CD4-positive, alpha-beta T cell treated with Interleukin-17A for 4 hours (primary cell): ENCODE measurements around the gene SYDE1.
A peak's percentile ranks its signal among the peaks of the same experiment; 100 is the strongest.
"Not testable (repeated sequence)": the region's sequence is repeated elsewhere in the genome, so short reads cannot be mapped to it uniquely, and the experiment has no call there.

Experiments used
- DNase-seq: peaks from one replicate; pipeline ENCODE4 v3.0.0-alpha.2; 2020; ENCODE audit warnings: mixed read lengths

Gene SYDE1, protein sequence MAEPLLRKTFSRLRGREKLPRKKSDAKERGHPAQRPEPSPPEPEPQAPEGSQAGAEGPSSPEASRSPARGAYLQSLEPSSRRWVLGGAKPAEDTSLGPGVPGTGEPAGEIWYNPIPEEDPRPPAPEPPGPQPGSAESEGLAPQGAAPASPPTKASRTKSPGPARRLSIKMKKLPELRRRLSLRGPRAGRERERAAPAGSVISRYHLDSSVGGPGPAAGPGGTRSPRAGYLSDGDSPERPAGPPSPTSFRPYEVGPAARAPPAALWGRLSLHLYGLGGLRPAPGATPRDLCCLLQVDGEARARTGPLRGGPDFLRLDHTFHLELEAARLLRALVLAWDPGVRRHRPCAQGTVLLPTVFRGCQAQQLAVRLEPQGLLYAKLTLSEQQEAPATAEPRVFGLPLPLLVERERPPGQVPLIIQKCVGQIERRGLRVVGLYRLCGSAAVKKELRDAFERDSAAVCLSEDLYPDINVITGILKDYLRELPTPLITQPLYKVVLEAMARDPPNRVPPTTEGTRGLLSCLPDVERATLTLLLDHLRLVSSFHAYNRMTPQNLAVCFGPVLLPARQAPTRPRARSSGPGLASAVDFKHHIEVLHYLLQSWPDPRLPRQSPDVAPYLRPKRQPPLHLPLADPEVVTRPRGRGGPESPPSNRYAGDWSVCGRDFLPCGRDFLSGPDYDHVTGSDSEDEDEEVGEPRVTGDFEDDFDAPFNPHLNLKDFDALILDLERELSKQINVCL

DNA sequence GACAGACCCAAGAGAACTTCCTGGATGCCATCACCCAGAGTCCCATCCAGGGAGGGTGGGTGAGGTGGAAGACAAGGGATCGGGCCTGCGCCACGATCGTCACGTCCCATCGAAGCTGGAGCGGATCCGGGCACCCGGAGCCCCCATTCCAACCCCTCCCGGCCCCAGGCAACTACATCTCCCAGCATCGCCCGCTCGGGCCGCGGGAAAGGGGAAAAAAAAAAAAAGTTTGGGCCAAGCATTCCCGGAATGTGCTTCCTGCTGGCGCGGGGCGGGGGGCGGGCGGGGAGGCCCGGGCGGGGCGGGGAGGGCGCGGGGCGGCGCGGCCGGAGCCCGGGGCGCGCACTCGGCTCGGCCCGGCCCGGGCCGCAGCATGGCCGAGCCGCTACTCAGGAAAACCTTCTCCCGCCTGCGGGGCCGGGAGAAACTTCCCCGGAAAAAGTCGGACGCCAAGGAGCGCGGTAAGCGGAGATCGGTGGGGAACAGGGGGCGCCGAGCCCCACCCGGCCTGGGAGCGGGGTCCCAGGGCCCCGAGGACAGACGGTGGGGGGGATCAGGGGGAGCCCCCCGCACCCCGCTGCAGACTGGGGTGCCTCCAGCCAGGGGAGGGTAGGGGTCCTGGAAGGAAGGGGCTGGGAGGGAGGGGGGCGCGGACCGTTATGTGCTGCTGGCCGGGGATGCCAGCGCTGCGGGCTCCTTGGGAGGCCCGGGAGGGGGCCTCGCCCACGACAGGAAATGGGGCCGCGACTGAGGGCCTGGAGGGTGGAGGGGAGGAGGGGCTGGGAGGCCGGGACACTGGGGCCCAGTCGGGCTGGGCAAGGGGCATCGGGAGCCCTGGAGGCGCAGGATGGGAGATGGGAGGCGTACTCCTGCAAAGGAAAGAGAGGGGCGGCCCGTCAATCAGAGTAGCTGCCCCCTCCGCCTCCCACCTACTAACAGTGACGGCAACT lies at the start of gene SYDE1:
Gene SYDE1, plus strand, starts transcription at position 341 of the 950 bp plus-strand sequence. Its CDS starts 33 bp downstream, at position 374.
- DNase-seq = peak; percentile 35

DNA sequence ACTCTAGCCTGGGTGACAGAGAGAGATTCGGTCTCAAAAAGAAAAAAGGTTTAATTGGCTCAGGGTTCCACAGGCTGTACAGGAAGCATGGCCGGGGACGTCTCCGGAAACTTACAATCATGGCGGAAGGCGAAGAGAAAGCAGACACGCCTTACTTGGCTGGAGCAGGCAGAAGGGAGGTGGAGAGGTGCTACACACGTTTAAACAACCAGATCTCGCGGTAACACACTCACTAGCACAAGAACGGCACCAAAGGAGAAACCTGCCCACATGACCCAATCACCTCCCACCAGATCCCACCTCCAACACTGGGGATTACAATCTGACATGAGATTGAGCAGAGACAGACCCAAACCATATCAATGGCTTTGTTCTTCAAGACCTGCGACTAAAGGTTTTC lies 45.2 kb upstream of the SYDE1 start:
- no peak for DNase-seq

DNA sequence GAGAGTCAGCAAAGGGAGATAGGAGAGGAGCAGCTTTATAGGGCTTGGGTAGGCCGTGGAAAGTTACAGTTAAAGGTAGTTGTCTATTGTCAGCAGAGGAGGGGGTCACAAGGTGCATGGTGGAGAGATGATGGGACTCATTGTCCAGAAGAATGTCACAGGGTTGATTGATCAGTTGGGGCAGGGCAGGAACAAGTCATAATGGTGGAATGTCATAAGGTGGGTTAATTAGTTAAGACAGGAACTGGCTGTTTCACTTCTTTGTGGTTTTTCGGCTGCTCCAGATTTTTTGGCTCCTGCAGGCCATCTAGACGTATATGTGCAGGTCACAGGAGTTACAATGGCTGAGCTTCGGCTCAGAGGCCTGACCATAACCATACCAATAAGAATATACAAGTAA lies 36.8 kb upstream of the SYDE1 start:
- not testable (repeated sequence) for DNase-seq

DNA sequence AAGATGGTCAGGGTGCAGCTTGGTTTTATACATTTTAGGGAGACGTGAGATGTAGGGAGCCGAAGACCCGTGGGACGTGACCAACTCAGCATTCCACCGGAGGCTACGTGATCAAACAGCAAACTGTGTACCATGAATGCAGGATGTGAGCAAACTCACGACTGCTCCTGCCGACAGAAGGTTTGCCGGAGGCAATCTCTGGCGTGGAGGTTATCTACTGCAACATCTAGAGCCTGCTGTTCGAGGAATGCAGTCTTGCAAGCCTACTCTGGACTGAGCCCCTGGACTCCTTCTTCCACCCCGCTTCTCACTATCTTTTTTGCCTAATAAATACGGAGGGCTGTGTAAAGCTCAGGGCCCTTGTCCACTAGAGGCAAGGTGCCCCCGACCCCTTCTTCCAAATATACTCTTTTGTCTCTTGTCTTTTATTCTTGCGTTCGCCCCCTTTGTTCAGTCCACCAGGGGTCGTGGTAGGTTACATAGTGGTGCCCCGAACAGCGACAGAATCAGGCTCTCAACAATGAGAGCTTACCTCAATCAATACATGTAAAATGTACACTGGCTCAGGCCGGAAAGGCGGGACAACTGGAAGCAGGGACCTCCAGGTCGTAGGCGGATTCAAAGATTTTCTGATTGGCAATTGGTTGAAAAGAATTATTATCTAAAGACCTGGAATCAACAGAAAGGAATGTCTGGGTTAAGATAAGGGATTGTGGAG lies 34.1 kb upstream of the SYDE1 start:
- no peak for DNase-seq

DNA sequence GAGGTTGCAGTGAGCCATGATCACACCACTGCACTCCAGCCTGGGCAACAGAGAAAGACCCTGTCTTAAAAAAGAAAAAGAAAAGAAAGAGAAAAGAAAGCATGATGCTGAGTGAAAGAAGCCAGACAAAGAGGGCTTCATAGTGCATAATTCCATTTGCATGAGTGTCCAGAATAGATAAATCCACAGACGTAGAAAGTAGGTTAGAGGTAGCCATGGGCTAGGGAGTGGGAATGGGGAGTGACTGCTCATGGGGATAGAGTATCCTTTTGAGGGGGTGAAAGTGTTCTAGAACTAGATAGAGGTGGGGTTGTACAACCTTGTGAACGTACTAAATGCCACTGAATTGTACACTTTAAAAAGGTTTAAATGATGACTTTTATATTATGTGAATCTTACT lies 32.8 kb upstream of the SYDE1 start:
- DNase-seq = no peak

DNA sequence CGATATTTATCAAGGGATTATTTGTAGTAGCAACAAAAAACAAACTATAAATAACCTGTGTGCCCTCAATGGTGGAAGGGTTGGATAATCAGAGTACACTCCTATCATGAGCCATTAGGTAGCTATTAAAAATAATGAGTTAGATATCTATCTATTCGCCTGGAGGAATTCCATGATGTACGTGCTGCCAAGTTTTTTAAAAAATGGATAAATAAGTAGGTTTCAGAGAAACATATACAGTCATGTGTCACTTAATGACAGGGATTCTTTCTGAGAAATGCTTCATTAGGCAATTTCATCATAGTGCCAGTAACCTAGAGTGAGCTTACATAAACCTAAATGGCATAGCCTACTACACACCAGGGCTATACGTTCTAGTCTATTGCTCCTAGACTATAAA lies 31.4 kb upstream of the SYDE1 start:
- DNase-seq = no peak

DNA sequence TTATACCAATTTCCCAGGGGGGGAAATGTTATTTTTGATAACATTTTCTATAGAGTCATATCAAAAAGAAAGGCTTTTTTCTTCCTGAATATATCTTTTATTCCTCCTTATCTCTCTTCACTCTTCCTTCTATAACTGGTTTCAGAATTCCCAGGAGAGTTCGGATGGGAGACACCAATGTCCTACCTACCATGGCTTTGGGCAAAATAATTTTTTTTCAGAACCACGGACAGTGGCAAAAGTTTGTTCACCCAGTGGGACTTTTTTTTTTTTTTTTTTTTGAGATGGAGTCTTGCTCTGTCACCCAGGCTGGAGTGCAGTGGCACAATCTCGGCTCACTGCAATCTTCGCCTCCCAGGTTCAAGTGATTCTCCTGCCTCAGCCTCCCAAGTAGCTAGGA lies 27.2 kb upstream of the SYDE1 start:
- DNase-seq = not testable (repeated sequence)

DNA sequence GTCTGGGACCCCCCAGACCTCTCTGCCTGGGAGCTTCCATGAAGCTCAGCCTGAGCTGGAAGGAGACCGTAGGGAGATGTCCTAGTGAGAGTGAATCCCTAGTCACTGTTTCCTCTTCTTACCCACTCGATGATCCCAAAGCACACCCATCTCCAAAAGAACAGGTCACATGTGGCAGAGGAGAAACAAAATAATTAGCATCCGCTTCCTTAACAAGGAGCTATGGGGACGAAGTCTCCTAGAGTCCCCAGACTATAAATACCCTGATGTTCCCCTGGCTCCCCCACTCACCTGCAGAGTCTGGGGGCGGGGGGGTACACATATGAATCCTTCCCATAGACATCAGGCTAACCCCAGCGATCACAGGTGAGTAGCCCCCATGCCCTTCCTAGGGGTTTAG lies 25.3 kb upstream of the SYDE1 start, which contains the start of gene OR1I1:
Gene OR1I1, plus strand, starts transcription at position 301 of the 400 bp plus-strand sequence. CDS start 4,855 bp downstream, outside the sequence.
- DNase-seq = no peak

DNA sequence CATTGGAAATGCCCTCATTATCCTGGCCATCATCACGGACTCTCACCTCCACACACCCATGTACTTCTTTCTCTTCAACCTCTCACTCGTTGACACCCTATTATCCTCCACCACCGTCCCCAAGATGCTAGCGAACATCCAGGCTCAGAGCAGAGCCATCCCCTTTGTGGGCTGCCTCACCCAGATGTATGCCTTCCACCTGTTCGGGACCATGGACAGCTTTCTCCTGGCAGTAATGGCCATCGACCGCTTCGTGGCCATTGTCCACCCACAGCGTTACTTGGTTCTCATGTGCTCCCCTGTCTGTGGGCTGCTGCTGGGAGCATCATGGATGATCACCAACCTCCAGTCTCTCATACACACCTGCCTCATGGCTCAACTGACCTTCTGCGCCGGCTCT lies 20.0 kb upstream of the SYDE1 start:
- no peak for DNase-seq

DNA sequence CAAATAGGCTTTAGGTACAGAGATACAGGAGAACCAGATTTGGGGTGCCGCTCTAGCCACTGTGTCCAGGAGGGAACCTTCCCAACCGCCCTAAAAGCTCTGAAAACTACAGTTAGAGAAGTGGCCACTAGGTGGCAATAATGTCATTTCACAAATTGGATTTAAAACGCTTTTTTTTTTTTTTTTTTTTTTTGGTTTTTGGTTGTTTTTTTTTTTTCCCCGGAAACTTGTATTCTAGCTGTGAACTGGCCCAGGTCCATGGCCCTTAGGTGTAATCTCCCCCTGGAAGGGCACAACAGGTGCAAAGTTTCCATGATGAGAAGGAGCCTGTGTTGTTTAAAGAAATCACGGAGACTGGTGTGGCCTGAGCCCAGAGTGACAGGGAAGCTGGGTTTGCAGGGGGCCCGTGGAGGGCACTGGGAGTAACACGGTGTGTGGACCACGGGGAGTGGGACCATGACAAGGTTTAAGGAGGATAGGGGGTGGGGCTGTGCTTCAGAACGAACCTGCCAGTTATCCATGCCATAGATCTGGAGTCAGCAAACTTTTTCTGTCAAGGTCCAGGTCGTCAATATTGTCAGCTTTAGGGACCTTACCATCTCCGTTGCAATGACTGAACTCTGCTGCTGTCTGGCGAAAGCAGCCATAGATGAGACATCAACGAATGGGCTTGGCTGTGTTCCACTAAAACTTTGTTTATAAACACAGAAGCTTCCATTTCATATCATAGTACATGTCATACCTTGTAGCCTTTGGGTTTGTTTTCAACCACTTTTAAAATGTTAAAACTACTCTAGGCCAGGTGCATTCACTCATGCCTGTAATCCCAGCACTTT lies 15.1 kb upstream of the SYDE1 start:
- DNase-seq = peak; percentile 61

DNA sequence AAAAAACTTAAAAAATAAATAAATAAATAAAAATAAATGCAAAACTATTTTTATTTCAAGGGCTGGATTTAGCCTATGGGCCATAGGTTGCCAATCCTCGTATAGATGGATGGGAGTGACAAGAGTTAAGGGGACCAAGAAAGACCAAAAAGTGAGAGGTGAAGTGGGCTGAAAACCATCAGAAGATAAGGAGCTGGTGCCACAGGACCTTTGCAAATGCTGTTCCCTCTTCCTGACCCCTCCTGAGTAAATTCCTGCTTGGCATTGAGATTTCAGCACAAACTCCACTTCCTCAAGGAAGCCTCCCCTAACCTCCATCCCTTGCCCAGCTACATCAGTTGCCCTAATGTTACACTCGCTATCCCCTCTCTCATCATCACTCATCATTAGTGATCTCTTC lies 14.2 kb upstream of the SYDE1 start:
- DNase-seq = no peak

DNA sequence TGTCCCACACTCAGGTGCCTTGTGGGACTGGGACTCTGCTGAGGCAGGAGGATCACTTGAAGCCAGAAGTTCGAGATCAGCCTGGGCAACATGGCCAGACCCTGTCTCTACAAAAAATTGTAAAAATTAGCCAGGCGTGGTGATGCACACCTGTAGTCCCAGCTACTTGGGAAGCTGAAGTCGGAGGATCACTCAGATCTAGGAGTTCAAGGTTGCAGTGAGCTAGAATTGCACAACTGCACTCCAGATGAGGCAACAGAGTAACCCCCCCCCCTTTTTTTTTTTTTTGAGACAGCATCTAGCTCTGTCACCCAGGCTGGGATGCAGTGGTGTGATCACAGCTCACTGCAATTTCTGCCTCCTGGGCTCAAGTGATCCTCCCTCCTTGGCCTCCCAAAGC lies 11.0 kb upstream of the SYDE1 start:
- no peak for DNase-seq

DNA sequence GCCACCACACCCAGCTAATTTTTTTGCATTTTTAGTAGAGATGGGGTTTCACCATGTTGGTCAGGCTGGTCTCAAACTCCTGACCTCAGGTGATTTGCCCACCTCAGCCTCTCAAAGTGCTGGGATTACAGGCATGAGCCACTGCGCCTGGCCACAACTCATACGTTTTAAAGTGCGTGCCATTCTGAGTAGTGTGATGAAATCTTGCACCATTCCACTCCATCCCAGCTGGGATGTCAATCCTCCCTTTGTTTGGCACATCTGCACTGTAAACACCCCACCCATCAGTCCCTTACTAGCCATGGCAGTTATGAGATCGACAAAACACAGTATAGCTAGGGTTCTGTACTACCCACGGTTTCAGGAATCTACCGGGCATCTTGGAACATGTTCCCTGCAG lies 9.2 kb upstream of the SYDE1 start:
- DNase-seq = not testable (repeated sequence)

DNA sequence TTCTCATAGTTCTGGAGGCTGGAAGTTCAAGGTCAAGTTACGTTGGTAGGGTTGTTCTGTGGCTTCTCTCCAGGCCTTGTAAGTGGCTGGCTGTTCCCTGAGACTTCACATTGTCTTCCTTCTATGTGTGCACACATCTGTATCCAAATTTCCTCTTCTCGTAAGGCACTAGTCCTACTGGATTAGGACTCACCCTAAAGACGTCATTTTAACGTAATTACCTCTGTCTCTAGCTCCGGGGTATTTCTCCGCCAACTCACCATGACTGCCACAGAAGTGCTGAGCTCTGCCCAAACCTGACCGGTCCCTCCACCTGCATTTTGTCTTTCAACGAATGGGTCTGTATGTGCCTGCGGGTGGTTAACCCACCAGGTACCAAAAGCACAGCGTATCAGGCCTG lies 8.7 kb upstream of the SYDE1 start:
- no peak for DNase-seq

DNA sequence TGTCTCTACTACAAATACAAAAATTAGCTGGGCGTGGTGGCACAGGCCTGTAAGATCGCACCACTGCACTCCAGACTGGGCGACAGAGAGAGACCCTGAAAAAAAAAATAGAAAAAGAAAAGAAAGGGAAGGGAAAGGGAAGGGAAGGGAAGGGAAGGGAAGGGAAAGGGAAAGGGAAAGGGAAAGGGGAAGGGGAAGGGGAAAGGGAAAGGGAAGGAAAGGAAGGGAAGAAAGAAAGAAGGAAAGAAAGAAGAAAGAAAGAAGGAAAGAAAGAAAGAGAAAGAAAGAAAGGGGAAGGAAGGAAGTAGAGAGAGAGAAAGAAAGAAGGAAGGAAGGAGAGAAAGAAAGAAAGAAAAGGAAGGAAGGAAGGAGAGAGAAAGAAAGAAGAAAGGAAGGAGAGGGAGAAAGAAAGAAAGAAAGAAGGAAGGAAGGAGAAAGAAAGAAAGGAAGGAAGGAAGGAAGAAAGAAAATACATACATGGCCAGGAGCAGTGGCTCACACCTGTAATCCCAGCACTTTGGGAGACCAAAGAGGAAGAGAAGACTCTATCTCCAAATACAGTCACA lies 8.1 kb upstream of the SYDE1 start:
- DNase-seq = no peak

DNA sequence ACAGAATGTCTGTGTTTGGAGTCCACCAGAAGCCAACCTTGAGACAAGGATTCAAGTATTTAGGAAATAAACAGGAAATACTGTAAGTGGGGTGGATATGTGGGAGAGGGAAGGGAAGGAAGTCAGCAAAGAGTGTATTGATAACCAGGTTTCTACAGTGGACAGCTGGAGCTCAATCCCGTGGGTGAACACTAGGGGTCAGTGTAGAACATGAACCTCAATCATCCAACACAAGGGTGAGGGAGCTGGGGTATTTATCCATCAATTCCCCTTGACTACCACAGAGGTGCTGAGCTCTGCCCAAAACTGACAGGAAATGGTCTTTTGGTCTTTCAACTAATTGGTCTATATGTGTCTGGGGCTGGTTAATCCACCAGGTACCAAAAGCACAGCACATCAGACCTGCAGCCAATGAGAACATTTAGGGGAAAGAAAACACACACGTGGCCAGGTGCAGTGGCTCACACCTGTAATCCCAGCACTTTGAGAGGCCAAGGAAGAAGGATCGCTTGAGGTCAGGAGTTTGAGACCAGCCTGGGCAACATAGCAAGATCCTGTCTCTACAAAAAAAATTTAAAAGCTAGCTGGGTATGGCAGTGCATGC lies 5.6 kb upstream of the SYDE1 start:
- peak; percentile 69 for DNase-seq

DNA sequence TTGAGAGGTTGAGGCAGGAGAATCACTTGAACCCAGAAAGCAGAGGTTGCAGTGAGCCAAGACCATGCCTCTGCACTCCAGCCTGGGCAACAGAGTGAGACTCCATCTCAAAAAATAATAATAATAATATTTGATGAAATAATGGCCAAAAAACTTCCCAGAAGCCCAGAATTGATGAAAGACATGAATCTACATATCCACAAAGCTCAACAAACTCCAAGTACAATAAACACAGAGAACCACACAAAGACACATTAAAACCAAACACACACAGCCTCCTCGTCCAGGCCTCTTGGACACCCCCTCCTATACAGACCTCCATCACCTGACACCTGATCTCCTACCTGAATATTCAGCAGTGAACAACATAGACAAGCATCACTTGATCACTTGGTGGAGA lies 3.2 kb upstream of the SYDE1 start:
- no peak for DNase-seq

DNA sequence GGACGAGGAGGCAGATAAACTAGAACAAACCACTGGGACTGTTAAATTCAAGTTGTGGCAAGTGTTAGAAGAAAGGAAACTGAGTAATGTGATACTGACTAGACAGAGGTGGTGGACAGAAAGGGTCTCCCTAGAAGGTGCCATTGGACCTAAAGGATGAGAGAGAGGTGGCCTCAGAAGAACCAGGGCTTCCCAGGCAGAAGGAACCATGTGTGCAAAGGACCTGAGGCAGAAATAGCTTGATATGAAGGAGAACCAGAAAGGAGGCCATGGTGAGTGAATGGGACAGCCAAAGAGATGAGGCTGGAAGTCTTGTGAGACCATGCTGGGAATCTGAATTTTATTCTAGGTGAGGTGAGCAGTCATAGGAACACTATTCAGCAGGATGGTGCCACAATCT lies 2.8 kb upstream of the SYDE1 start:
- no peak for DNase-seq

DNA sequence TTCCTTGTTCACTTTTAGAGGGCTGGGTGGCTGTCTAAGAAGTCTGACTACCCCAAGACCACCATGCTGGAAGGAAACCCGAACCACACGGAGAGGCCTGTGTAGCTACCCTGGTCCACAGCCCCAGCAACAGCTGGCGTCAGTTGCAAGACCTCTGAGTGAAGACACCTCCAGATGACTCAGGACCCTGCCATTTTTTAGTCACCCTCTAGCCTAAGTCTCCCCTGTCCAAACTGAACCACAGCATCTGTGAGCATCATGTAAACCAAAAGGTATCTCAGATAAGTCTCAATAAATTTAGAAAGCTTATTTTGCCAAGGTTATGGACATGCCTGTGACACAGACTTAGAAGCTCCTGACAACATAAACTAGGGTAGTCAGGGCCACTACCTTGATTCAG lies 2.2 kb upstream of the SYDE1 start:
- DNase-seq = no peak

DNA sequence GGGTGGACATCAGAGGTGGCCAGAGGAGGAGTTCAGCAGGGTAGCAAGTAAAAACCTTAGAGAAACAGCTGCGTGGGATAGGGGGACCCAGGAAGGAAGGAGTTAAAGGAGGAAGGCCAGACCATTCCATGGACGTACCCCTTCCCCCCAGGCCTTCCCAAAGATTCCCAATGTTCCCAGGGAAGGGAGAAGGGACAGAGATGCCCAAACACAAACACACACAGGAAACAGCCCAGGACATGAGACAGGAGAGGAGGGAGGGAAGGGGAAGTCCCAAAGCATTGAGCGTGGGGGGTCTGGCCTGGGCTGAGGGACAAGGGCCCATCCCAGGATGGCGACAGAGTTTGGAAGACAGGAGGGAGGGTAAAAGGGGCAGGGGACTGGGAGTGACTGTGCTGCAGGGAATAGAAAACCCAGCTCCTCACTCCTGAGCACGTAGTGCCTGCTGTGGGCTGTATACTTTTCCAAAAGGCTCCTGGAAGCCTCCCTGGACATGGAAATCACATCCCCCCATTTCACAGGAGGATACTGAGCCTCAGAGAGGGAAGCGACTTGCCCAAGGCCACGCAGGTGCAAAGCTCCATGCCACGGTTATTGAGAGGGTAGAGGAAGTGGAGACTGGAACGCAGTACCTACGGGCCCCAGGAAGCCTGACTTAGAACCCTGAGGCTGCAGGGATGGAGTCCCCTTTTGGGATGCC lies 1.1 kb downstream of the SYDE1 start:
- DNase-seq = no peak
